ENCODE data around the gene CMTM8.

Gene CMTM8

GRCh38 chr3:32278714-32279113 is 40.2 kb downstream of the CMTM8 start:
- DNase-seq (ENCODE audit: low read depth in 2 of 2), result no peak

- DNase-seq (ENCODE audit: low read depth in 2 of 2), result no peak
These were observed 41.9 kb downstream of the CMTM8 start for GRCh38 chr3:32280262-32280910.

- DNase-seq (ENCODE audit: low read depth in 2 of 2), result no peak
These were observed 43.2 kb downstream of the CMTM8 start for GRCh38 chr3:32281570-32282106.

GRCh38 chr3:32282578-32283154 is 44.2 kb downstream of the CMTM8 start:
- DNase-seq (ENCODE audit: low read depth in 2 of 2), result no peak

- no peak for DNase-seq (ENCODE audit: low read depth in 2 of 2)
These were observed 44.8 kb downstream of the CMTM8 start for GRCh38 chr3:32283304-32283703.

GRCh38 chr3:32284443-32285212 is 46.1 kb downstream of the CMTM8 start:
- no peak for DNase-seq (ENCODE audit: low read depth in 2 of 2)

- DNase-seq (ENCODE audit: low read depth in 2 of 2), result no peak
These were observed 47.4 kb downstream of the CMTM8 start for GRCh38 chr3:32285891-32286290.

GRCh38 chr3:32288819-32289218 is 50.3 kb downstream of the CMTM8 start:
- DNase-seq (ENCODE audit: low read depth in 2 of 2), result no peak

- DNase-seq (ENCODE audit: low read depth in 2 of 2), result no peak
These were observed 52.1 kb downstream of the CMTM8 start for GRCh38 chr3:32290619-32291018.

GRCh38 chr3:32292085-32292796 is 53.8 kb downstream of the CMTM8 start:
- no peak for DNase-seq (ENCODE audit: low read depth in 2 of 2)

- DNase-seq (ENCODE audit: low read depth in 2 of 2), result no peak
These were observed 55.4 kb downstream of the CMTM8 start for GRCh38 chr3:32293903-32294302.

GRCh38 chr3:32296251-32297204 is 58.0 kb downstream of the CMTM8 start:
- DNase-seq (ENCODE audit: low read depth in 2 of 2), result peak; percentile 27 to 31

- no peak for DNase-seq (ENCODE audit: low read depth in 2 of 2)
These were observed 58.9 kb downstream of the CMTM8 start for GRCh38 chr3:32297366-32297765.

- DNase-seq (ENCODE audit: low read depth in 2 of 2), result no peak
These were observed 62.9 kb downstream of the CMTM8 start for GRCh38 chr3:32301426-32301825.

- no peak for DNase-seq (ENCODE audit: low read depth in 2 of 2)
These were observed 64.3 kb downstream of the CMTM8 start for GRCh38 chr3:32302601-32303398.

- DNase-seq (ENCODE audit: low read depth in 2 of 2), result no peak
These were observed 64.9 kb downstream of the CMTM8 start for GRCh38 chr3:32303399-32303747.

GRCh38 chr3:32303977-32304881 is 65.7 kb downstream of the CMTM8 start:
- no peak for DNase-seq (ENCODE audit: low read depth in 2 of 2)

- DNase-seq (ENCODE audit: low read depth in 2 of 2), result no peak
These were observed 66.9 kb downstream of the CMTM8 start for GRCh38 chr3:32305361-32305876.

GRCh38 chr3:32306072-32306471 is 67.6 kb downstream of the CMTM8 start:
- DNase-seq (ENCODE audit: low read depth in 2 of 2), result no peak

Data from stimulated activated CD8-positive, alpha-beta memory T cell treated with anti-CD3 and anti-CD28 coated beads, Interleukin-7, amount 100 ng/mL, for 1 hour (primary cell).